ENCODE measurements around the gene TEX2.

Gene TEX2

GRCh38 chr17:64263000-64263766 is at the start of gene TEX2:
Gene TEX2, minus strand, starts transcription at chr17:64263260. Its CDS starts 49,043 bp downstream, at chr17:64214217.
- DNase-seq: peak; percentile 74 to 87 (median 82)

GRCh38 chr17:64309710-64310109 is 46.6 kb upstream of the TEX2 start:
- DNase-seq: no peak

- no peak for DNase-seq
Observed at GRCh38 chr17:64309021-64309420, 46.0 kb upstream of the TEX2 start.

GRCh38 chr17:64306850-64307463 is 43.9 kb upstream of the TEX2 start:
- peak; percentile 29 to 76 (median 58) for DNase-seq

- no peak for DNase-seq
Observed at GRCh38 chr17:64304551-64304950, 41.5 kb upstream of the TEX2 start.

- no peak for DNase-seq
Observed at GRCh38 chr17:64300699-64300965, 37.6 kb upstream of the TEX2 start.

GRCh38 chr17:64297467-64298088 is 34.5 kb upstream of the TEX2 start:
- DNase-seq: no peak

- no peak for DNase-seq
Observed at GRCh38 chr17:64296246-64296645, 33.2 kb upstream of the TEX2 start.

- no peak for DNase-seq
Observed at GRCh38 chr17:64295146-64295545, 32.1 kb upstream of the TEX2 start.

GRCh38 chr17:64291268-64291851 is 28.3 kb upstream of the TEX2 start:
- no peak for DNase-seq

- DNase-seq: no peak
Observed at GRCh38 chr17:64289741-64290141, 26.7 kb upstream of the TEX2 start.

GRCh38 chr17:64282753-64283080 is 19.7 kb upstream of the TEX2 start:
- DNase-seq: no peak

GRCh38 chr17:64281962-64282752 is 19.1 kb upstream of the TEX2 start:
- peak; percentile 12 to 63 (median 30) for DNase-seq

GRCh38 chr17:64278614-64279013 is 15.6 kb upstream of the TEX2 start:
- DNase-seq: no peak

- no peak for DNase-seq
Observed at GRCh38 chr17:64277831-64278562, 14.9 kb upstream of the TEX2 start.

- DNase-seq: no peak
Observed at GRCh38 chr17:64276961-64277505, 14.0 kb upstream of the TEX2 start.

- no peak for DNase-seq
Observed at GRCh38 chr17:64275016-64275415, 12.0 kb upstream of the TEX2 start.

GRCh38 chr17:64273006-64273405 is 9.9 kb upstream of the TEX2 start:
- peak in 2 of 6 experiments; percentile 4 to 8 for DNase-seq

GRCh38 chr17:64270885-64271284 is 7.8 kb upstream of the TEX2 start:
- DNase-seq: peak in 1 of 6 experiments; percentile 8

GRCh38 chr17:64269687-64270649 is 6.9 kb upstream of the TEX2 start:
- no peak for DNase-seq

- no peak for DNase-seq
Observed at GRCh38 chr17:64264891-64265290, 1.8 kb upstream of the TEX2 start.

All from stimulated activated naive CD4-positive, alpha-beta T cell (primary cell).